PC-3 (cell line): ENCODE results near the gene TMBIM1. TPM values are rescaled to one million over a fixed set of nuclear protein-coding genes. Genes with fewer than 3 reads are reported as not detected.
A peak's percentile ranks its signal among the peaks of the same experiment; 100 is the strongest.
"Not testable (repeated sequence)": the region's sequence is repeated elsewhere in the genome, so short reads cannot be mapped to it uniquely, and the experiment has no call there.

Experiments
- ATAC-seq: fragments of 200-7000 bp; cut with Tn5 transposase; 2 replicates; pipeline ENCODE4 v1.9.1; 2020; ENCODE audit warnings: mild to moderate bottlenecking, moderate library complexity
- BruUV-seq: library from RNA; stranded (reverse); fragments of 400-500 nt; replicated peaks from 2 replicates; lab custom pipeline; 2021; lab: Mats Ljungman, UMichigan
- CTCF ChIA-PET: fragments of 300-600 bp; sonication (Branson Sonifier 250); formaldehyde crosslinking; loops from one replicate; lab custom pipeline; 2022; ENCODE audit warnings: antibody characterized with exemption; lab: Charles Lee
- POLR2A ChIA-PET: fragments of 300-600 bp; sonication (Branson Sonifier 250); formaldehyde crosslinking; loops from one replicate; lab custom pipeline; 2022; ENCODE audit warnings: antibody characterized with exemption; ENCODE audit not compliant: unreplicated experiment; lab: Charles Lee
- DNase-seq: peaks from one replicate; pipeline ENCODE4 v3.0.0-alpha.2; 2015
- H2AFZ ChIP-seq: fragments of 300-600 bp; sonication (generic); 2 replicates; pipeline ENCODE4 v1.6.0; 2016; ENCODE audit warnings: antibody characterized with exemption, low read length
- H3F3A ChIP-seq: fragments of 300-600 bp; sonication (generic); one replicate; pipeline ENCODE4 v1.6.0; 2017; ENCODE audit warnings: antibody characterized with exemption, low read length, control low read depth, mild to moderate bottlenecking; ENCODE audit not compliant: unreplicated experiment
- H3K27ac ChIP-seq: fragments of 300-600 bp; sonication (generic); 2 replicates; pipeline ENCODE4 v1.5.1; 2016; ENCODE audit warnings: mild to moderate bottlenecking, low read length
- H3K27me3 ChIP-seq: fragments of 300-600 bp; sonication (generic); 2 replicates; pipeline ENCODE4 v1.6.1; 2016; ENCODE audit warnings: low read length, mixed read lengths
- H3K36me3 ChIP-seq: fragments of 300-600 bp; sonication (generic); 2 replicates; pipeline ENCODE4 v1.6.1; 2016; ENCODE audit warnings: low read depth, mixed run types, low read length, mixed read lengths
- H3K4me1 ChIP-seq: fragments of 300-600 bp; sonication (generic); 2 replicates; pipeline ENCODE4 v1.5.1; 2016; ENCODE audit warnings: low read length; ENCODE audit not compliant: insufficient read depth
- H3K4me2 ChIP-seq: fragments of 300-600 bp; sonication (generic); 2 replicates; pipeline ENCODE4 v1.6.0; 2016; ENCODE audit warnings: low read length
- H3K4me3 ChIP-seq: fragments of 300-600 bp; sonication (generic); 2 replicates; pipeline ENCODE4 v1.5.1; 2016; ENCODE audit warnings: mild to moderate bottlenecking, low read length, mixed read lengths
- H3K79me2 ChIP-seq: fragments of 300-600 bp; sonication (generic); 2 replicates; pipeline ENCODE4 v1.6.1; 2017; ENCODE audit warnings: low read length, mixed read lengths
- H3K9ac ChIP-seq: fragments of 300-600 bp; sonication (generic); 2 replicates; pipeline ENCODE4 v1.6.0; 2016; ENCODE audit warnings: mild to moderate bottlenecking, low read length
- H3K9me2 ChIP-seq: fragments of 300-600 bp; sonication (generic); replicated peaks from 2 replicates; pipeline ENCODE4 v1.6.1; 2016; ENCODE audit warnings: mixed run types, low read length, mixed read lengths
- H3K9me3 ChIP-seq: fragments of 300-600 bp; sonication (generic); 2 replicates; pipeline ENCODE4 v1.6.1; 2016; ENCODE audit warnings: low read length, mixed read lengths
- H4K20me1 ChIP-seq: fragments of 300-600 bp; sonication (generic); 2 replicates; pipeline ENCODE4 v1.6.1; 2016; ENCODE audit warnings: low read length, mixed read lengths
- CTCF ChIP-seq: fragments of 300-600 bp; sonication (generic); conservative IDR thresholded peaks from 2 replicates; pipeline ENCODE4 v1.5.1; 2017; ENCODE audit warnings: antibody characterized with exemption, low read depth, mild to moderate bottlenecking, low read length
- EZH2 ChIP-seq: fragments of 300-600 bp; sonication (generic); IDR thresholded peaks from one replicate; pipeline ENCODE4 v1.6.1; 2017; ENCODE audit warnings: antibody characterized with exemption, mild to moderate bottlenecking, low read length; ENCODE audit not compliant: unreplicated experiment
- EZH2phosphoT487 ChIP-seq: fragments of 300-600 bp; sonication (generic); IDR thresholded peaks from 2 replicates; pipeline ENCODE4 v1.6.1; 2018; ENCODE audit warnings: mild to moderate bottlenecking, antibody characterized with exemption, low read length, borderline replicate concordance
- intact Hi-C: fragments of 100-400 bp; cut with micrococcal nuclease; formaldehyde crosslinking; loops from 2 replicates; pipeline ENCODE4 v1.9.0; 2023
- total RNA-seq: library from RNA; depleted of rRNA; stranded (reverse); fragments of >200 nt; gene quantifications from 2 replicates; pipeline ENCODE4 v1.2.3, GENCODE V29; 2014

TMBIM1 gene
- total RNA-seq, 1 experiment from 2014 or later = 45.0 TPM

GRCh38 chr2:218274586-218274985 lies 17.7 kb downstream of the TMBIM1 start:
- no peak overlapping the region for H3K27ac ChIP-seq
- POLR2A ChIA-PET = no interaction called here

DNA sequence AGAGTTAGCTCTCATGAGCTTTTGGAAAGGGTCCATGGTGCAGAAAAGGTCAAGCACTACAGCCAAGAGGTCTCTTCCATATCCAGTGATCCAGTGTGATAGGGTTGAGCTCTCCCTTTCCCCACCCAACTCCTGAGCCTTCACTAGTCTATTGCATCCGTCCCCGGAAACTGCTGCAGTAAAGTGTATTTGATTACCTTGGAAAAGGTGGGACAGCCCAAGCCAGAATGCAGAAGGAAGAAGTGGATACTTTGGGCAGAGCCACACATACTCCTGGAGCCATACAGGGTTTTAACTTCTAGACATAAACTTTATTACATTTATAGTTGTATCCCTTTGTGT lies 18.4 kb downstream of the TMBIM1 start:
- POLR2A ChIA-PET = interaction anchor here (1.6 kb wide), 1 partner anchor 13 kb away, joined by 13 read pairs; no protein-coding TSS in a partner anchor
- H3K27ac ChIP-seq = no peak overlapping the region

More at GRCh38 chr2:218274586-218274985, 17.7 kb downstream of the TMBIM1 start:
- Histone ChIP-seq H3K9me2 (no peaks in the 10 kb centered on the region), H4K20me1 (no peaks in the 10 kb centered on the region), H3F3A (no peaks in the 10 kb centered on the region), H3K36me3 (peaks cover 30% of the 10 kb centered on the region; the same call in 1 of the 2 replicates), H2AFZ (no peak overlapping the region), H3K4me1 (peaks cover 19% of the 10 kb centered on the region), H3K79me2 (peaks cover 24% of the 10 kb centered on the region), H3K9me3 (no peaks in the 10 kb centered on the region), H3K4me3 (no peak overlapping the region), H3K27me3 (no peaks in the 10 kb centered on the region), H3K4me2 (no peak overlapping the region), H3K9ac (no peak overlapping the region)
- DNase-seq (no peak), ATAC-seq (no peak)
- no peak for TF ChIP-seq EZH2
- no peak for TF ChIP-seq CTCF
- TF ChIP-seq EZH2phosphoT487 = no peak
- CTCF ChIA-PET = no interaction called here
- intact Hi-C loops = no loop called here
- TSS peak; percentile 8 for BruUV-seq

DNA sequence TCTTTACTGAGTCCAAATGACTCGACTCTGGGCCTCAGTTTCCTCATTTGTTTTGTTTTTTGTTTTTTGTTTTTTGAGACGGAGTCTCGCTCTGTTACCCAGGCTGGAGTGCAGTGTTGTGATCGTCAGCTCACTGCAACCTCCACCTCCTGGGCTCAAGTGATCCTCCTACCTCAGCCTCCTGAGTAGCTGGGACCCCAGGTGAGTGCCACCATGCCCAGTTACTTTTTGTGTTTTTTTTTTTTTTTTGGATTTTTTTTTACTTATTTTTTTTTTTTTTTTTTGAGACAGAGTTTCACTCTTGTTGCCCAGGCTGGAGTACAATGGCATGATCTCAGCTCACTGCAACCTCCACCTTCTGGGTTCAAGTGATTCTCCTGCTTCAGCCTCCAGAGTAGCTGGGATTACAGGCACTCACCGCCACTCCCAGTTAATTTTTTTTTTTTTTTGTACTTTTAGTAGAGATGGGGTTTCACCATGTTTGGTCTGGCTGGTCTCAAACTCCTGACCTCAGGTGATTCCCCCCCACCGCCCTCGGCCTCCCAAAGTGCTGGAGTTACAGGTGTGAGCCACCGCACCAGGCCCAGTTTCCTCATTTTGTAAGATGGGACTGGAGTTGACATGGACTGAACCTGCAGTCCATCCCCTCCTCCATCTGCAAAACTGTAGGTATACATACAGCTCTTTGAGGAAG lies 18.9 kb downstream of the TMBIM1 start:
- peaks cover 30% of the 10 kb centered on the region; the same call in 1 of the 2 replicates for H3K36me3 ChIP-seq
- H3K79me2 ChIP-seq = peaks cover 35% of the 10 kb centered on the region

More for the DNA sequence above, 18.4 kb downstream of the TMBIM1 start:
- TF ChIP-seq EZH2phosphoT487 = no peak
- no peak for TF ChIP-seq EZH2
- peaks cover 30% of the 10 kb centered on the region; the same call in 1 of the 2 replicates for H3K36me3 ChIP-seq
- BruUV-seq = no TSS peak
- H3K9me2 ChIP-seq = no peaks in the 10 kb centered on the region
- no peak overlapping the region for H3K4me2 ChIP-seq
- no peak overlapping the region for H2AFZ ChIP-seq
- no peaks in the 10 kb centered on the region for H3K9me3 ChIP-seq
- no peaks in the 10 kb centered on the region for H3K27me3 ChIP-seq
- H3K9ac ChIP-seq = no peak overlapping the region
- intact Hi-C loops = loop anchor here (2.0 kb wide), 1 partner anchor 27 kb away; no protein-coding TSS in a partner anchor
- H3K79me2 ChIP-seq = peaks cover 31% of the 10 kb centered on the region
- no peak for DNase-seq
- H4K20me1 ChIP-seq = no peaks in the 10 kb centered on the region
- H3K4me3 ChIP-seq = no peak overlapping the region
- H3F3A ChIP-seq = no peaks in the 10 kb centered on the region
- CTCF ChIA-PET = interaction anchor here (2.2 kb wide), 1 partner anchor 83 kb away, joined by 13 read pairs; the partner anchor contains the start of gene CATIP
- no peak for ATAC-seq
- peaks cover 19% of the 10 kb centered on the region for H3K4me1 ChIP-seq

More for the DNA sequence above, 18.9 kb downstream of the TMBIM1 start:
- H3K9ac ChIP-seq = peak overlapping the region; percentile 50; the same call in 1 of the 2 replicates
- H3K9me2 ChIP-seq, H3F3A ChIP-seq, ATAC-seq, BruUV-seq, H3K4me3 ChIP-seq, H3K9me3 ChIP-seq, H2AFZ ChIP-seq, DNase-seq, H3K27me3 ChIP-seq, H4K20me1 ChIP-seq: not testable (repeated sequence)
- H3K27ac ChIP-seq = peak overlapping the region; percentile 72
- ChIA-PET CTCF (interaction anchor here (0.6 to 2.2 kb wide), 7 partner anchors 9 to 123 kb away, joined by 3 to 21 read pairs (median 7); partner anchors contain the start of gene CATIP), POLR2A (interaction anchor here (1.6 kb wide), 1 partner anchor 14 kb away, joined by 13 read pairs; no protein-coding TSS in a partner anchor)
- H3K4me2 ChIP-seq = peak overlapping the region; percentile 76
- H3K4me1 ChIP-seq = peaks cover 19% of the 10 kb centered on the region
- intact Hi-C loops = loop anchor here (2.0 kb wide), 1 partner anchor 27 kb away; no protein-coding TSS in a partner anchor
